ENCODE results near the gene UGT3A2.

GRCh38 chr5:36096486-36096885 lies 29.8 kb upstream of the UGT3A2 start:
- TF ChIP-seq CTCF (IDR thresholded peaks at IDR 0.05) (no peak), POLR2A (IDR thresholded peaks at IDR 0.05) (no peak)

All from sigmoid colon (tissue), 3 donors.